ENCODE data around the gene LTBP1. TPM values are rescaled to one million over a fixed set of nuclear protein-coding genes. Genes with fewer than 3 reads are reported as not detected.

LTBP1 gene
- total and polyA plus RNA-seq, 4 donors: 5.8 to 57.6 (median 10.2) TPM

DNA sequence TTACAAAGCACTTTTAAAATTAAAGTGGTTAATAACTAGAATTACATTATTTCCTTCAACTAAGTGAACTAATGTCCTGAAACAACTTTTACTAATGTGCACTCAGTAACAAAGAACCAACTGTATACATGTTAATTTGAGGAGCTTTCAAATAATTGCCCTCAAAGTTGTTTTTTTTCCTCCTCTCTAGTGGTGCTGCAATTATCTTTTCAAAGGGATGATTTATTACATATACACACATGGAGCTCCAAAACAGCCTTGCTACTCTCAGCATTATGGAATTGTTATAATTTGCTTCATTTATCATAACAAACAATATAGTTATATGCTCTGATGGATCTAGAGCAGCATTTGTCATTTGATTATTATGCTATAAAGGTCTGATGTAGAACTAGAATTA is 283.4 kb downstream of the LTBP1 start:
- Histone ChIP-seq H3K36me3 (ENCODE audit: control insufficient read depth in 4 of 4, insufficient read depth in 3 of 4, low read depth in 1 of 4, low read length in 3 of 4) (no peaks in the 10 kb centered on the region), H3K4me1 (ENCODE audit: control insufficient read depth in 4 of 4, insufficient read depth in 4 of 4, low read length in 3 of 4) (peaks cover 0 to 2% (median 0%) of the 10 kb centered on the region in 4 donors), H3K27ac (ENCODE audit: low read depth in 1 of 2, low read length in 2 of 2) (no peak overlapping the region), H3K4me3 (ENCODE audit: low read depth in 1 of 3, low read length in 3 of 3) (no peak overlapping the region), H3K9me3 (ENCODE audit: control insufficient read depth in 4 of 4, low read length in 3 of 4) (no peaks in the 10 kb centered on the region), H3K9ac (ENCODE audit: low read depth in 1 of 2, low read length in 2 of 2) (no peak overlapping the region), H3K27me3 (ENCODE audit: control insufficient read depth in 4 of 4, insufficient read depth in 4 of 4, low read length in 3 of 4) (no peaks in the 10 kb centered on the region)
- no peak for TF ChIP-seq RAD21 (IDR thresholded peaks at IDR 0.05)
- TF ChIP-seq HNF4A (conservative IDR thresholded peaks at IDR 0.05): no peak
- TF ChIP-seq, protein P1, sequence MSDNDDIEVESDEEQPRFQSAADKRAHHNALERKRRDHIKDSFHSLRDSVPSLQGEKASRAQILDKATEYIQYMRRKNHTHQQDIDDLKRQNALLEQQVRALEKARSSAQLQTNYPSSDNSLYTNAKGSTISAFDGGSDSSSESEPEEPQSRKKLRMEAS (IDR thresholded peaks at IDR 0.05): no peak
- TF ChIP-seq FOXA1 (IDR thresholded peaks at IDR 0.05): no peak
- TF ChIP-seq RXRA (IDR thresholded peaks at IDR 0.05): no peak
- no peak for TF ChIP-seq SP1 (IDR thresholded peaks at IDR 0.05)
- no peak for TF ChIP-seq TAF1 (conservative IDR thresholded peaks at IDR 0.05)
- no peak for TF ChIP-seq JUND (IDR thresholded peaks at IDR 0.05)
- no peak for TF ChIP-seq GABPA (IDR thresholded peaks at IDR 0.05 in 1 of 2, conservative IDR thresholded peaks at IDR 0.05 in 1 of 2)
- no peak for TF ChIP-seq HNF4G (IDR thresholded peaks at IDR 0.05)
- TF ChIP-seq, protein P2, sequence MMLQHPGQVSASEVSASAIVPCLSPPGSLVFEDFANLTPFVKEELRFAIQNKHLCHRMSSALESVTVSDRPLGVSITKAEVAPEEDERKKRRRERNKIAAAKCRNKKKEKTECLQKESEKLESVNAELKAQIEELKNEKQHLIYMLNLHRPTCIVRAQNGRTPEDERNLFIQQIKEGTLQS (IDR thresholded peaks at IDR 0.05): no peak
- TF ChIP-seq YY1 (IDR thresholded peaks at IDR 0.05): no peak
- no peak for TF ChIP-seq FOXA2 (IDR thresholded peaks at IDR 0.05)
- TF ChIP-seq, protein P3, sequence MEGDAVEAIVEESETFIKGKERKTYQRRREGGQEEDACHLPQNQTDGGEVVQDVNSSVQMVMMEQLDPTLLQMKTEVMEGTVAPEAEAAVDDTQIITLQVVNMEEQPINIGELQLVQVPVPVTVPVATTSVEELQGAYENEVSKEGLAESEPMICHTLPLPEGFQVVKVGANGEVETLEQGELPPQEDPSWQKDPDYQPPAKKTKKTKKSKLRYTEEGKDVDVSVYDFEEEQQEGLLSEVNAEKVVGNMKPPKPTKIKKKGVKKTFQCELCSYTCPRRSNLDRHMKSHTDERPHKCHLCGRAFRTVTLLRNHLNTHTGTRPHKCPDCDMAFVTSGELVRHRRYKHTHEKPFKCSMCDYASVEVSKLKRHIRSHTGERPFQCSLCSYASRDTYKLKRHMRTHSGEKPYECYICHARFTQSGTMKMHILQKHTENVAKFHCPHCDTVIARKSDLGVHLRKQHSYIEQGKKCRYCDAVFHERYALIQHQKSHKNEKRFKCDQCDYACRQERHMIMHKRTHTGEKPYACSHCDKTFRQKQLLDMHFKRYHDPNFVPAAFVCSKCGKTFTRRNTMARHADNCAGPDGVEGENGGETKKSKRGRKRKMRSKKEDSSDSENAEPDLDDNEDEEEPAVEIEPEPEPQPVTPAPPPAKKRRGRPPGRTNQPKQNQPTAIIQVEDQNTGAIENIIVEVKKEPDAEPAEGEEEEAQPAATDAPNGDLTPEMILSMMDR (IDR thresholded peaks at IDR 0.05; ENCODE audit: low read depth, low read length, missing input control): no peak
- TF ChIP-seq, protein P4, sequence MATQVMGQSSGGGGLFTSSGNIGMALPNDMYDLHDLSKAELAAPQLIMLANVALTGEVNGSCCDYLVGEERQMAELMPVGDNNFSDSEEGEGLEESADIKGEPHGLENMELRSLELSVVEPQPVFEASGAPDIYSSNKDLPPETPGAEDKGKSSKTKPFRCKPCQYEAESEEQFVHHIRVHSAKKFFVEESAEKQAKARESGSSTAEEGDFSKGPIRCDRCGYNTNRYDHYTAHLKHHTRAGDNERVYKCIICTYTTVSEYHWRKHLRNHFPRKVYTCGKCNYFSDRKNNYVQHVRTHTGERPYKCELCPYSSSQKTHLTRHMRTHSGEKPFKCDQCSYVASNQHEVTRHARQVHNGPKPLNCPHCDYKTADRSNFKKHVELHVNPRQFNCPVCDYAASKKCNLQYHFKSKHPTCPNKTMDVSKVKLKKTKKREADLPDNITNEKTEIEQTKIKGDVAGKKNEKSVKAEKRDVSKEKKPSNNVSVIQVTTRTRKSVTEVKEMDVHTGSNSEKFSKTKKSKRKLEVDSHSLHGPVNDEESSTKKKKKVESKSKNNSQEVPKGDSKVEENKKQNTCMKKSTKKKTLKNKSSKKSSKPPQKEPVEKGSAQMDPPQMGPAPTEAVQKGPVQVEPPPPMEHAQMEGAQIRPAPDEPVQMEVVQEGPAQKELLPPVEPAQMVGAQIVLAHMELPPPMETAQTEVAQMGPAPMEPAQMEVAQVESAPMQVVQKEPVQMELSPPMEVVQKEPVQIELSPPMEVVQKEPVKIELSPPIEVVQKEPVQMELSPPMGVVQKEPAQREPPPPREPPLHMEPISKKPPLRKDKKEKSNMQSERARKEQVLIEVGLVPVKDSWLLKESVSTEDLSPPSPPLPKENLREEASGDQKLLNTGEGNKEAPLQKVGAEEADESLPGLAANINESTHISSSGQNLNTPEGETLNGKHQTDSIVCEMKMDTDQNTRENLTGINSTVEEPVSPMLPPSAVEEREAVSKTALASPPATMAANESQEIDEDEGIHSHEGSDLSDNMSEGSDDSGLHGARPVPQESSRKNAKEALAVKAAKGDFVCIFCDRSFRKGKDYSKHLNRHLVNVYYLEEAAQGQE (IDR thresholded peaks at IDR 0.05): no peak
- TF ChIP-seq, protein P5, sequence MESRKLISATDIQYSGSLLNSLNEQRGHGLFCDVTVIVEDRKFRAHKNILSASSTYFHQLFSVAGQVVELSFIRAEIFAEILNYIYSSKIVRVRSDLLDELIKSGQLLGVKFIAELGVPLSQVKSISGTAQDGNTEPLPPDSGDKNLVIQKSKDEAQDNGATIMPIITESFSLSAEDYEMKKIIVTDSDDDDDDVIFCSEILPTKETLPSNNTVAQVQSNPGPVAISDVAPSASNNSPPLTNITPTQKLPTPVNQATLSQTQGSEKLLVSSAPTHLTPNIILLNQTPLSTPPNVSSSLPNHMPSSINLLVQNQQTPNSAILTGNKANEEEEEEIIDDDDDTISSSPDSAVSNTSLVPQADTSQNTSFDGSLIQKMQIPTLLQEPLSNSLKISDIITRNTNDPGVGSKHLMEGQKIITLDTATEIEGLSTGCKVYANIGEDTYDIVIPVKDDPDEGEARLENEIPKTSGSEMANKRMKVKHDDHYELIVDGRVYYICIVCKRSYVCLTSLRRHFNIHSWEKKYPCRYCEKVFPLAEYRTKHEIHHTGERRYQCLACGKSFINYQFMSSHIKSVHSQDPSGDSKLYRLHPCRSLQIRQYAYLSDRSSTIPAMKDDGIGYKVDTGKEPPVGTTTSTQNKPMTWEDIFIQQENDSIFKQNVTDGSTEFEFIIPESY (IDR thresholded peaks at IDR 0.05): no peak
- TF ChIP-seq EGR1 (IDR thresholded peaks at IDR 0.05; ENCODE audit: low read depth in 2 of 2): no peak
- TF ChIP-seq NR2F2 (IDR thresholded peaks at IDR 0.05): no peak
- DNase-seq (ENCODE audit: low spot score): no peak

Data from liver (tissue), 9 donors.